SK-N-SH (cell line): ENCODE measurements around the gene SF3B5. TPM values are rescaled to one million over a fixed set of nuclear protein-coding genes. Genes with fewer than 3 reads are reported as not detected.

Experiments used
- CTCF ChIA-PET: fragments of 300-600, 350-600 bp; formaldehyde crosslinking; extraction: SDS; loops from one replicate; lab custom pipeline; 2021; lab: Yijun Ruan, JAX
- POLR2A ChIA-PET: fragments of 350-600 bp; sonication (Branson Sonifier 250); formaldehyde crosslinking; extraction: SDS; loops from one replicate; lab custom pipeline; 2020; ENCODE audit warnings: antibody characterized with exemption, inconsistent platforms; lab: Yijun Ruan, JAX
- DNase-seq: peaks from one replicate; pipeline ENCODE4 v3.0.0; 2012
- H2AFZ ChIP-seq: fragments of 200-600 bp; sonication (generic); 2 replicates; pipeline ENCODE4 v1.8.1; 2016; ENCODE audit warnings: antibody characterized with exemption, mild to moderate bottlenecking, low read depth
- H3F3A ChIP-seq: fragments of 200-600 bp; sonication (generic); replicated peaks from 2 replicates; pipeline ENCODE3; 2016; ENCODE audit warnings: antibody characterized with exemption, mild to moderate bottlenecking; ENCODE audit not compliant: insufficient read depth
- H3K27ac ChIP-seq, 2 experiments: fragments of 200-500 bp in 1 of 2; fragments of 200-600 bp in 1 of 2; sonication (Bioruptor generic) in 1 of 2; sonication (generic), shearing (Covaris generic) in 1 of 2; 2 replicates each; pipeline versions ENCODE4 v1.5.1 to v1.6.1; 2014 to 2016; ENCODE audit warnings: low read depth in 2 of 2, inconsistent platforms in 1 of 2, low read length in 1 of 2, mild to moderate bottlenecking in 1 of 2, mixed read lengths in 1 of 2
- H3K27me3 ChIP-seq: fragments of 200-600 bp; sonication (generic), shearing (Covaris generic); 2 replicates; pipeline ENCODE4 v1.6.1; 2016; ENCODE audit warnings: mixed run types; ENCODE audit not compliant: insufficient read depth
- H3K36me3 ChIP-seq, 2 experiments: fragments of 200-500 bp in 1 of 2; fragments of 200-600 bp in 1 of 2; sonication (Bioruptor generic) in 1 of 2; sonication (generic) in 1 of 2; replicated peaks in 1 of 2; 2 replicates each; pipeline versions ENCODE3 to v1.5.1; 2014 to 2016; ENCODE audit warnings: low read length in 1 of 2, mild to moderate bottlenecking in 1 of 2; ENCODE audit not compliant: insufficient read depth in 2 of 2, control insufficient read depth in 1 of 2
- H3K4me1 ChIP-seq, 2 experiments: fragments of 200-500 bp in 1 of 2; fragments of 200-600 bp in 1 of 2; sonication (Bioruptor generic) in 1 of 2; sonication (generic), shearing (Covaris generic) in 1 of 2; 2 replicates each; pipeline versions ENCODE4 v1.5.1 to v1.6.1; 2014 to 2016; ENCODE audit warnings: low read depth in 1 of 2, low read length in 1 of 2, mixed run types in 1 of 2; ENCODE audit not compliant: insufficient read depth in 2 of 2, control insufficient read depth in 1 of 2
- H3K4me2 ChIP-seq: fragments of 200-600 bp; sonication (generic), shearing (Covaris generic); 2 replicates; pipeline ENCODE4 v1.6.1; 2017; ENCODE audit warnings: mixed run types
- H3K4me3 ChIP-seq, 2 experiments: fragments of 200-500 bp in 1 of 2; fragments of 200-600 bp in 1 of 2; sonication (Bioruptor generic) in 1 of 2; sonication (generic), shearing (Covaris generic) in 1 of 2; 2 replicates each; pipeline versions ENCODE4 v1.5.1 to v1.8.1; 2014 to 2016; ENCODE audit warnings: low read depth in 2 of 2, inconsistent platforms in 1 of 2, low read length in 1 of 2, mild to moderate bottlenecking in 1 of 2, mixed read lengths in 1 of 2, moderate library complexity in 1 of 2
- H3K79me2 ChIP-seq: fragments of 200-600 bp; sonication (generic); 2 replicates; pipeline ENCODE4 v1.8.1; 2017; ENCODE audit warnings: mild to moderate bottlenecking; ENCODE audit not compliant: insufficient read depth
- H3K9ac ChIP-seq: fragments of 200-600 bp; sonication (generic); 2 replicates; pipeline ENCODE4 v1.6.1; 2017; ENCODE audit warnings: mixed run types
- H3K9me2 ChIP-seq: fragments of 200-600 bp; sonication (generic); 2 replicates; pipeline ENCODE4 v1.6.1; 2017; ENCODE audit warnings: mixed run types
- H3K9me3 ChIP-seq: fragments of 200-600 bp; sonication (generic); 2 replicates; pipeline ENCODE4 v1.6.1; 2017; ENCODE audit warnings: mixed run types, mild to moderate bottlenecking, moderate library complexity
- H4K20me1 ChIP-seq: fragments of 200-600 bp; sonication (generic); 2 replicates; pipeline ENCODE4 v1.6.1; 2017; ENCODE audit warnings: mild to moderate bottlenecking, mixed run types; ENCODE audit not compliant: insufficient read depth
- CHD2 ChIP-seq: fragments of 150-350 bp; IDR thresholded peaks from 2 replicates; pipeline ENCODE4 v1.6.1; 2018; ENCODE audit warnings: low read length; ENCODE audit not compliant: partially characterized antibody
- EP300 ChIP-seq, 2 experiments: IDR thresholded peaks; 2 replicates each; pipeline versions ENCODE4 v1.4.0 to v1.6.1; 2012; ENCODE audit warnings: borderline replicate concordance in 1 of 2, low read depth in 1 of 2, low read length in 1 of 2
- EZH2phosphoT487 ChIP-seq: fragments of 200-600 bp; sonication (generic); IDR thresholded peaks from 2 replicates; pipeline ENCODE4 v1.6.1; 2017; ENCODE audit warnings: low read depth, mixed run types, mild to moderate bottlenecking, antibody characterized with exemption, moderate library complexity, borderline replicate concordance
- FOSL2 ChIP-seq: IDR thresholded peaks from 2 replicates; pipeline ENCODE4 v1.4.0; 2012; ENCODE audit warnings: low read depth, mild to moderate bottlenecking, moderate library complexity, borderline replicate concordance
- FOXJ3 ChIP-seq: sonication (generic); formaldehyde crosslinking; IDR thresholded peaks from 2 replicates; pipeline ENCODE4 v1.5.1; 2020; ENCODE audit warnings: mild to moderate bottlenecking, missing genetic modification reagents
- FOXM1 ChIP-seq: IDR thresholded peaks from 2 replicates; pipeline ENCODE4 v1.4.0; 2012; ENCODE audit warnings: low read depth, mild to moderate bottlenecking
- JUND ChIP-seq: IDR thresholded peaks from 2 replicates; pipeline ENCODE4 v1.4.0; 2012
- MEF2A ChIP-seq: IDR thresholded peaks from 2 replicates; pipeline ENCODE4 v1.4.0; 2012; ENCODE audit warnings: low read depth, borderline replicate concordance
- NFIC ChIP-seq: IDR thresholded peaks from 2 replicates; pipeline ENCODE4 v1.4.0; 2012; ENCODE audit warnings: borderline replicate concordance
- NRF1 ChIP-seq: IDR thresholded peaks from 2 replicates; pipeline ENCODE4 v1.6.1; 2012; ENCODE audit warnings: low read depth, mild to moderate bottlenecking, low read length
- RAD21 ChIP-seq: IDR thresholded peaks from 2 replicates; pipeline ENCODE4 v1.6.1; 2012; ENCODE audit warnings: mild to moderate bottlenecking, low read length
- RCOR1 ChIP-seq: fragments of 150-350 bp; IDR thresholded peaks from 2 replicates; pipeline ENCODE4 v1.6.1; 2017; ENCODE audit warnings: antibody characterized with exemption, low read length
- RFX5 ChIP-seq: IDR thresholded peaks from 2 replicates; pipeline ENCODE4 v1.6.1; 2012; ENCODE audit warnings: mild to moderate bottlenecking, improper control_type of control experiment, low read length
- SIN3A ChIP-seq: IDR thresholded peaks from 2 replicates; pipeline ENCODE4 v1.6.1; 2012; ENCODE audit warnings: low read depth, mild to moderate bottlenecking, low read length, moderate library complexity, borderline replicate concordance
- TCF12 ChIP-seq: IDR thresholded peaks from 2 replicates; pipeline ENCODE4 v1.4.0; 2012
- YY1 ChIP-seq: IDR thresholded peaks from 2 replicates; pipeline ENCODE4 v1.4.0; 2012; ENCODE audit warnings: low read depth, mild to moderate bottlenecking
- WGBS: methylation state at CpG from one replicate; pipeline ENCODE4 v1.1.6; 2017; ENCODE audit warnings: low lambda C conversion rate; 5-methylcytosine and 5-hydroxymethylcytosine counted together
- polyA plus RNA-seq, 3 experiments: library from polyadenylated mRNA; depleted of rRNA; stranded (reverse); fragments of >200 nt; gene quantifications; 2 replicates each; pipeline ENCODE4 v1.2.3, GENCODE V29; 2012
- TF ChIP-seq, protein P1 (sequence below): IDR thresholded peaks from 2 replicates; pipeline ENCODE4 v1.4.0; 2012; ENCODE audit warnings: low read depth
- TF ChIP-seq, protein P2 (sequence below): fragments of 150-350 bp; IDR thresholded peaks from 2 replicates; pipeline ENCODE4 v1.6.1; 2016; ENCODE audit warnings: mild to moderate bottlenecking, low read depth, low read length
- TF ChIP-seq, protein P3 (sequence below): IDR thresholded peaks from 2 replicates; pipeline ENCODE4; 2012
- TF ChIP-seq, protein P4 (sequence below): fragments of 150-350 bp; IDR thresholded peaks from 2 replicates; pipeline ENCODE4 v1.6.1; 2017; ENCODE audit warnings: antibody characterized with exemption, low read length, low read depth, borderline replicate concordance

Gene SF3B5
- polyA plus RNA-seq, 1 of the 3 experiments (the other 2 are of a cell fraction), result 316 TPM

DNA sequence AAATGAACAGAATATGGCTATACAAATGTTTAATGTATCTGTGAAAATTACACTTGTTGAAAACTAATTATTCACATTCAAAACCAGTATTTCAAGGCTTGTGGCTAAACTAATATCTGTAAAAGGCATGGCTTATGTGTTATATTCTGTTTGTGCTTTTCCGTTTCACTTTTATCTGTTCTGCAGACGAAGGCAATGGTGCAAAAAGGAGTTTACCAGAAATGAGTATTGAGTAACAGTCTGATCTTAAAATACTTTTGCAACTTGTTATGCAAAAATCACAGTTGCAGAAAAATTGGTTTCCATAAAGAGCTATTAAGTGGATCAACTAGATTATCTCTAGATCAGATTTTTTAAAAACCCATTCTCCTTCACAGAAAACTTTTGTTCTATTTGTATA is 45.5 kb upstream of the SF3B5 start:
- H2AFZ ChIP-seq, result no peak overlapping the region
- H4K20me1 ChIP-seq, result no peaks in the 10 kb centered on the region
- H3K4me3 ChIP-seq, result no peak overlapping the region
- ChIA-PET POLR2A (no interaction called here), CTCF (no interaction called here)
- H3K79me2 ChIP-seq, result no peaks in the 10 kb centered on the region
- H3K9ac ChIP-seq, result no peak overlapping the region
- TF ChIP-seq EZH2phosphoT487 (no peak), RCOR1 (no peak), MEF2A (no peak), NFIC (no peak), TCF12 (no peak), RFX5 (no peak), RAD21 (no peak), FOSL2 (no peak), SIN3A (no peak)
- TF ChIP-seq, protein P1, sequence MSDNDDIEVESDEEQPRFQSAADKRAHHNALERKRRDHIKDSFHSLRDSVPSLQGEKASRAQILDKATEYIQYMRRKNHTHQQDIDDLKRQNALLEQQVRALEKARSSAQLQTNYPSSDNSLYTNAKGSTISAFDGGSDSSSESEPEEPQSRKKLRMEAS, result no peak
- TF ChIP-seq, protein P2, sequence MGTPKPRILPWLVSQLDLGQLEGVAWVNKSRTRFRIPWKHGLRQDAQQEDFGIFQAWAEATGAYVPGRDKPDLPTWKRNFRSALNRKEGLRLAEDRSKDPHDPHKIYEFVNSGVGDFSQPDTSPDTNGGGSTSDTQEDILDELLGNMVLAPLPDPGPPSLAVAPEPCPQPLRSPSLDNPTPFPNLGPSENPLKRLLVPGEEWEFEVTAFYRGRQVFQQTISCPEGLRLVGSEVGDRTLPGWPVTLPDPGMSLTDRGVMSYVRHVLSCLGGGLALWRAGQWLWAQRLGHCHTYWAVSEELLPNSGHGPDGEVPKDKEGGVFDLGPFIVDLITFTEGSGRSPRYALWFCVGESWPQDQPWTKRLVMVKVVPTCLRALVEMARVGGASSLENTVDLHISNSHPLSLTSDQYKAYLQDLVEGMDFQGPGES, result no peak
- TF ChIP-seq, protein P3, sequence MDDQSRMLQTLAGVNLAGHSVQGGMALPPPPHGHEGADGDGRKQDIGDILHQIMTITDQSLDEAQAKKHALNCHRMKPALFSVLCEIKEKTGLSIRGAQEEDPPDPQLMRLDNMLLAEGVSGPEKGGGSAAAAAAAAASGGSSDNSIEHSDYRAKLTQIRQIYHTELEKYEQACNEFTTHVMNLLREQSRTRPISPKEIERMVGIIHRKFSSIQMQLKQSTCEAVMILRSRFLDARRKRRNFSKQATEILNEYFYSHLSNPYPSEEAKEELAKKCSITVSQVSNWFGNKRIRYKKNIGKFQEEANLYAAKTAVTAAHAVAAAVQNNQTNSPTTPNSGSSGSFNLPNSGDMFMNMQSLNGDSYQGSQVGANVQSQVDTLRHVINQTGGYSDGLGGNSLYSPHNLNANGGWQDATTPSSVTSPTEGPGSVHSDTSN, result no peak
- H3K27ac ChIP-seq, result no peak overlapping the region
- no peaks in the 10 kb centered on the region for H3K9me2 ChIP-seq
- WGBS, result 13% methylated on average over 2 of the region's 2 CpGs
- peaks cover 8% of the 10 kb centered on the region; the same call in 1 of the 2 replicates for H3K9me3 ChIP-seq
- H3K4me1 ChIP-seq, result no peaks in the 10 kb centered on the region
- H3K4me2 ChIP-seq, result no peak overlapping the region
- no peaks in the 10 kb centered on the region for H3K36me3 ChIP-seq
- no peaks in the 10 kb centered on the region; the same call in 1 of the 2 replicates for H3K27me3 ChIP-seq
- no peaks in the 10 kb centered on the region for H3F3A ChIP-seq
- no peak for DNase-seq

DNA sequence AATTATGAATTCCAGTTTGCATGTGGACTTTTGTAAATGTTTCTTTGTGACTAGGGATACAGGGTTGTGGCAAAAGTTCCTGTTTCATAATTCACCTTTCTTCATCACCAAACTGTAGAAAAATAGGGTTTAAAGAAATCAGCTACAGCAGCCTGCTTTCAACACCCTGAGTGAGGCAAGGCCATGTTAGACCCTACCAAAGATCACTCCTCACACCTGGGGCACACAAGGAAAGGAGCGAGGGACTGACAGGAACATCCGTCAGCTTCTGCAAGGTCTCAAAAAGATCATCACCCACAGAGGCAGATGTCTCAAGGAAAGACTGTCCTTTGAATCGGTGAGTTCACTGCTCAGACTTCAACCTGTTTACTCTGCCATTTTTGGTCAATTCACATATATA is 44.4 kb upstream of the SF3B5 start:
- Histone ChIP-seq H3K36me3 (no peaks in the 10 kb centered on the region), H3F3A (no peaks in the 10 kb centered on the region), H3K4me3 (no peak overlapping the region), H3K9ac (no peak overlapping the region), H3K27ac (no peak overlapping the region), H3K79me2 (no peaks in the 10 kb centered on the region), H3K27me3 (no peaks in the 10 kb centered on the region; the same call in 1 of the 2 replicates), H3K9me3 (peaks cover 8% of the 10 kb centered on the region; the same call in 1 of the 2 replicates), H3K4me1 (no peaks in the 10 kb centered on the region), H2AFZ (no peak overlapping the region), H3K9me2 (no peaks in the 10 kb centered on the region), H4K20me1 (no peaks in the 10 kb centered on the region), H3K4me2 (no peak overlapping the region)
- no peak for DNase-seq
- WGBS, result 42% methylated on average over 3 of the region's 3 CpGs
- POLR2A ChIA-PET, result no interaction called here
- CTCF ChIA-PET, result no interaction called here
- TF ChIP-seq EP300 (IDR thresholded peaks at IDR 0.05; ENCODE audit: borderline replicate concordance in 1 of 2, low read depth in 1 of 2, low read length in 1 of 2), result no peak
- TF ChIP-seq RAD21, result no peak
- TF ChIP-seq CHD2, result no peak
- TF ChIP-seq, protein P3, result no peak
- TF ChIP-seq, protein P2, result no peak
- TF ChIP-seq RCOR1, result no peak
- TF ChIP-seq NRF1, result no peak
- no peak for TF ChIP-seq YY1
- no peak for TF ChIP-seq FOXM1
- no peak for TF ChIP-seq TCF12
- TF ChIP-seq RFX5, result no peak
- no peak for TF ChIP-seq FOSL2
- TF ChIP-seq JUND, result no peak
- no peak for TF ChIP-seq NFIC
- TF ChIP-seq, protein P4, sequence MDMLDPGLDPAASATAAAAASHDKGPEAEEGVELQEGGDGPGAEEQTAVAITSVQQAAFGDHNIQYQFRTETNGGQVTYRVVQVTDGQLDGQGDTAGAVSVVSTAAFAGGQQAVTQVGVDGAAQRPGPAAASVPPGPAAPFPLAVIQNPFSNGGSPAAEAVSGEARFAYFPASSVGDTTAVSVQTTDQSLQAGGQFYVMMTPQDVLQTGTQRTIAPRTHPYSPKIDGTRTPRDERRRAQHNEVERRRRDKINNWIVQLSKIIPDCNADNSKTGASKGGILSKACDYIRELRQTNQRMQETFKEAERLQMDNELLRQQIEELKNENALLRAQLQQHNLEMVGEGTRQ, result no peak
- TF ChIP-seq FOXJ3 (CRISPR knock-in tag), result no peak
